ENCODE results near the gene ELMO1.

Gene ELMO1

GRCh38 chr7:37318541-37318940 is 130.1 kb downstream of the ELMO1 start:
- H3K27ac ChIP-seq (ENCODE audit: poor library complexity, severe bottlenecking), result no peak overlapping the region
- no peaks in the 10 kb centered on the region for H3K36me3 ChIP-seq (ENCODE audit: low read depth)
- no peaks in the 10 kb centered on the region for H3K9me3 ChIP-seq (ENCODE audit: severe bottlenecking)
- no peak for DNase-seq (ENCODE audit: low spot score)
- ATAC-seq (ENCODE audit: low read depth), result no peak
- no peak for TF ChIP-seq CTCF (IDR thresholded peaks at IDR 0.05; ENCODE audit: poor library complexity, severe bottlenecking)
- H3K4me3 ChIP-seq (ENCODE audit: severe bottlenecking), result no peak overlapping the region
- no peaks in the 10 kb centered on the region for H3K27me3 ChIP-seq (ENCODE audit: insufficient read depth, poor library complexity, severe bottlenecking)
- H3K4me1 ChIP-seq (ENCODE audit: insufficient read depth, poor library complexity, severe bottlenecking), result no peaks in the 10 kb centered on the region

DNA sequence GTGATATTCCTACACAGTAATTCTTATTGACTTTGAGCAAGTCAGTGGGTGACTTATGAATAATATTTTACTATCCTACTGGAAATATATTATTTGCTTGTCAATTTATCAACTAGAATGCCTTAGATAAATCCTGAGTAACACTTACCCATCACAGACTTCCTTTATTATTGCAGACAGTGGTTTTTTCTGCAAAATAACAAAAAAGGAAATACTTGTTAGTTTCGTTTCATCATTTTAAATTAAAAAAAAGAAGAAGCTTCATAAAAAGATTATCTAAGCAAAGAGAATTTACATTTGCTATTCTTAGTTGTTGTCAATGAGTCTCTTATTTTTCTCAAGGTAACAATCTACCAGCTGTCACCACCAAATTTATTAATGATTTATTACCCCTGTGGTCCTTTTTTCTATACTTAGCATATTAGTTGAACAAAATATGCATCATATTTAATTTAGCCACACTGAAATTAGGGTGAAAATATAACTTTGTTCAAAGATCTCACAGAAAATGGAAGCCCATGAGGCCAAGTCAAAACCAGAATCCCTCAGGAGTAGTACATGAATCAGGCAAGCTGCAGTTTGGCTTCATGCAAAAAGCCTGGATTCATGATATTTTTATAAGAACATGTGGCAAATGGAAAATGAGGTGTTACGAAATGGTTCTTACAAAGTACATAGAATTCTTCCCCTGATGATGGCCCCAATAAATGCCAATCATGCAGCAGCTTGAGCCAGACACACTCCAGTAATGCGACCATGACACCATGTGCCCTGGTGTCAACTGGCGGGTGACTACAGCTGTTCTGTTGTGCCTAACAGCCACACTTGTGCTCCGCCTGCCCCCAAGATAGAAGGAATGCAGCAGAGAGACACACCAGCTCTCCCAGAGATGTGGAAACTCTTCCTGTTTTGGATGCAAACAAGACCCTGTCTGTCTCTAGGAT is 132.6 kb downstream of the ELMO1 start:
- Histone ChIP-seq H3K9me3 (ENCODE audit: severe bottlenecking) (no peaks in the 10 kb centered on the region), H3K27me3 (ENCODE audit: insufficient read depth, poor library complexity, severe bottlenecking) (no peaks in the 10 kb centered on the region), H3K4me3 (ENCODE audit: severe bottlenecking) (no peak overlapping the region), H3K27ac (ENCODE audit: poor library complexity, severe bottlenecking) (no peak overlapping the region), H3K36me3 (ENCODE audit: low read depth) (no peaks in the 10 kb centered on the region), H3K4me1 (ENCODE audit: insufficient read depth, poor library complexity, severe bottlenecking) (no peaks in the 10 kb centered on the region)
- TF ChIP-seq CTCF (IDR thresholded peaks at IDR 0.05; ENCODE audit: poor library complexity, severe bottlenecking), result no peak
- DNase-seq (ENCODE audit: low spot score) (no peak), ATAC-seq (ENCODE audit: low read depth) (no peak)

GRCh38 chr7:37312608-37313007 is 136.1 kb downstream of the ELMO1 start:
- H3K36me3 ChIP-seq (ENCODE audit: low read depth), result no peaks in the 10 kb centered on the region

GRCh38 chr7:37311355-37311754 is 137.3 kb downstream of the ELMO1 start:
- no peak overlapping the region for H3K4me3 ChIP-seq (ENCODE audit: severe bottlenecking)
- no peak for TF ChIP-seq CTCF (IDR thresholded peaks at IDR 0.05; ENCODE audit: poor library complexity, severe bottlenecking)
- no peaks in the 10 kb centered on the region for H3K36me3 ChIP-seq (ENCODE audit: low read depth)
- H3K27ac ChIP-seq (ENCODE audit: poor library complexity, severe bottlenecking), result no peak overlapping the region
- H3K27me3 ChIP-seq (ENCODE audit: insufficient read depth, poor library complexity, severe bottlenecking), result no peaks in the 10 kb centered on the region
- peak; percentile 41; the same call in 1 of the 3 replicates for ATAC-seq (ENCODE audit: low read depth)
- no peak for DNase-seq (ENCODE audit: low spot score)
- no peaks in the 10 kb centered on the region for H3K9me3 ChIP-seq (ENCODE audit: severe bottlenecking)
- H3K4me1 ChIP-seq (ENCODE audit: insufficient read depth, poor library complexity, severe bottlenecking), result no peaks in the 10 kb centered on the region

More at GRCh38 chr7:37312608-37313007, 136.1 kb downstream of the ELMO1 start:
- Histone ChIP-seq H3K9me3 (ENCODE audit: severe bottlenecking) (no peaks in the 10 kb centered on the region), H3K4me1 (ENCODE audit: insufficient read depth, poor library complexity, severe bottlenecking) (no peaks in the 10 kb centered on the region), H3K4me3 (ENCODE audit: severe bottlenecking) (no peak overlapping the region), H3K27ac (ENCODE audit: poor library complexity, severe bottlenecking) (no peak overlapping the region), H3K27me3 (ENCODE audit: insufficient read depth, poor library complexity, severe bottlenecking) (no peaks in the 10 kb centered on the region)
- DNase-seq (ENCODE audit: low spot score) (no peak), ATAC-seq (ENCODE audit: low read depth) (no peak)
- no peak for TF ChIP-seq CTCF (IDR thresholded peaks at IDR 0.05; ENCODE audit: poor library complexity, severe bottlenecking)

Measured in RWPE2 (cell line).